Lower lobe of right lung (tissue), 2 donors: ENCODE results near the gene SFTPA1. TPM values are rescaled to one million over a fixed set of nuclear protein-coding genes. Genes with fewer than 3 reads are reported as not detected.
"Not testable (repeated sequence)": the region's sequence is repeated elsewhere in the genome, so short reads cannot be mapped to it uniquely, and the experiment has no call there.

ENCODE experiments used
- ATAC-seq, 2 donors: fragments of 200-7000 bp; cut with Tn5 transposase; one replicate each; pipeline ENCODE4 v1.9.1; 2020 to 2022; ENCODE audit warnings: mild to moderate bottlenecking in 2 of 2, moderate library complexity in 2 of 2
- DNase-seq: peaks from one replicate; pipeline ENCODE4 v3.0.0-alpha.2; 2020
- H3K27ac ChIP-seq: fragments of 200-600 bp; one replicate; pipeline ENCODE4 v1.8.0; 2022
- H3K27me3 ChIP-seq: fragments of 200-600 bp; one replicate; pipeline ENCODE4 v1.8.0; 2022; ENCODE audit warnings: low read depth
- H3K36me3 ChIP-seq: fragments of 200-600 bp; one replicate; pipeline ENCODE4 v1.8.0; 2022; ENCODE audit warnings: mild to moderate bottlenecking
- H3K4me1 ChIP-seq: fragments of 200-600 bp; one replicate; pipeline ENCODE4 v1.8.0; 2022
- H3K4me3 ChIP-seq: fragments of 200-600 bp; one replicate; pipeline ENCODE4 v1.8.0; 2022; ENCODE audit warnings: mild to moderate bottlenecking
- H3K9me3 ChIP-seq: fragments of 200-600 bp; one replicate; pipeline ENCODE4 v1.8.0; 2022
- CTCF ChIP-seq: fragments of 200-600 bp; IDR thresholded peaks from one replicate; pipeline ENCODE4 v1.8.0; 2022; ENCODE audit warnings: antibody characterized with exemption, mild to moderate bottlenecking
- intact Hi-C: fragments of 100-400 bp; cut with DNase I; formaldehyde crosslinking; loops from one replicate; pipeline ENCODE4 v1.11.0; 2022
- total RNA-seq: library from RNA; stranded (reverse); fragmentation: NEBNext Ultra II Directional; extraction: Animal tissue kit (Norgen Biotek cat#: 25700); gene quantifications from one replicate; pipeline ENCODE4 v1.2.1, GENCODE V29; 2021
- donor health status: DM: no; HTN: yes; CAD: no; lungs with severe emphysema.

SFTPA1 gene
- total RNA-seq, 1 donor from 2014 or later: 10,352 TPM

- DNase-seq: no peak
- no peaks in the 10 kb centered on the region for H3K36me3 ChIP-seq
- intact Hi-C loops: no loop called here
- no peaks in the 10 kb centered on the region for H3K9me3 ChIP-seq
- ATAC-seq: no peak
- H3K4me1 ChIP-seq: no peaks in the 10 kb centered on the region
- no peak overlapping the region for H3K4me3 ChIP-seq
- no peak for TF ChIP-seq CTCF
- H3K27ac ChIP-seq: no peak overlapping the region
- H3K27me3 ChIP-seq: no peaks in the 10 kb centered on the region
Observed at GRCh38 chr10:79581044-79581443, 29.7 kb upstream of the SFTPA1 start.

- ATAC-seq: no peak
- Histone ChIP-seq H3K27me3 (no peaks in the 10 kb centered on the region), H3K27ac (no peak overlapping the region), H3K36me3 (no peaks in the 10 kb centered on the region), H3K4me3 (no peak overlapping the region), H3K9me3 (no peaks in the 10 kb centered on the region), H3K4me1 (no peaks in the 10 kb centered on the region)
- no peak for DNase-seq
- TF ChIP-seq CTCF: no peak
- intact Hi-C loops: no loop called here
Observed at GRCh38 chr10:79582096-79582495, 28.6 kb upstream of the SFTPA1 start.

GRCh38 chr10:79582954-79583353 lies 27.8 kb upstream of the SFTPA1 start:
- H3K4me3 ChIP-seq, H3K27me3 ChIP-seq, intact Hi-C loops, H3K27ac ChIP-seq, H3K4me1 ChIP-seq, H3K36me3 ChIP-seq, DNase-seq, ATAC-seq, H3K9me3 ChIP-seq: not testable (repeated sequence)

- intact Hi-C loops: no loop called here
- Histone ChIP-seq H3K4me3 (no peak overlapping the region), H3K27me3 (no peaks in the 10 kb centered on the region), H3K27ac (no peak overlapping the region), H3K9me3 (no peaks in the 10 kb centered on the region), H3K36me3 (no peaks in the 10 kb centered on the region), H3K4me1 (no peaks in the 10 kb centered on the region)
- ATAC-seq: no peak
- TF ChIP-seq CTCF: no peak
- DNase-seq: no peak
Observed at GRCh38 chr10:79583488-79584024, 27.2 kb upstream of the SFTPA1 start.

GRCh38 chr10:79585870-79586527 lies 24.7 kb upstream of the SFTPA1 start:
- intact Hi-C loops: no loop called here
- DNase-seq (peak; percentile 68), ATAC-seq (peak; percentile 87 to 90)
- H3K27me3 ChIP-seq: no peaks in the 10 kb centered on the region
- no peaks in the 10 kb centered on the region for H3K9me3 ChIP-seq
- no peaks in the 10 kb centered on the region for H3K4me1 ChIP-seq
- H3K27ac ChIP-seq: no peak overlapping the region
- no peak overlapping the region for H3K4me3 ChIP-seq
- no peaks in the 10 kb centered on the region for H3K36me3 ChIP-seq
- no peak for TF ChIP-seq CTCF

GRCh38 chr10:79586933-79587332 lies 23.8 kb upstream of the SFTPA1 start:
- H3K4me3 ChIP-seq: no peak overlapping the region
- H3K9me3 ChIP-seq: no peaks in the 10 kb centered on the region
- no peak for TF ChIP-seq CTCF
- DNase-seq (no peak), ATAC-seq (peak; percentile 73 to 82)
- no peaks in the 10 kb centered on the region for H3K36me3 ChIP-seq
- intact Hi-C loops: no loop called here
- H3K4me1 ChIP-seq: no peaks in the 10 kb centered on the region
- H3K27ac ChIP-seq: no peak overlapping the region
- H3K27me3 ChIP-seq: no peaks in the 10 kb centered on the region
